Transverse colon (tissue), 4 donors: ENCODE data around the gene RALGAPA1. TPM values are rescaled to one million over a fixed set of nuclear protein-coding genes. Genes with fewer than 3 reads are reported as not detected.

Experiments
- DNase-seq: peaks from one replicate; pipeline ENCODE4 v3.0.0-alpha.2; 2019
- H3K27ac ChIP-seq, 4 donors: fragments of 200-600 bp; sonication (generic); 2 replicates each; pipeline ENCODE4 v1.5.1; 2016 to 2018; ENCODE audit warnings: inconsistent platforms in 4 of 4
- H3K27me3 ChIP-seq: fragments of 200-600 bp; sonication (generic); 2 replicates; pipeline ENCODE4 v1.5.1; 2017; ENCODE audit warnings: inconsistent platforms
- H3K36me3 ChIP-seq, 4 donors: fragments of 200-600 bp; sonication (generic); 2 replicates each; pipeline ENCODE4 v1.5.1; 2017 to 2019; ENCODE audit warnings: inconsistent platforms in 4 of 4
- H3K4me1 ChIP-seq, 4 donors: fragments of 200-600 bp; sonication (generic); 2 replicates each; pipeline ENCODE4 v1.5.1; 2017 to 2020; ENCODE audit warnings: inconsistent platforms in 4 of 4
- H3K4me3 ChIP-seq, 4 donors: fragments of 200-600 bp; sonication (generic); 1 replicate in 1 of 4; 2 replicates in 3 of 4; pipeline versions ENCODE4 v1.5.1 to v1.6.1; 2017 to 2019; ENCODE audit warnings: inconsistent platforms in 4 of 4
- H3K9me3 ChIP-seq, 2 donors: fragments of 200-600 bp; sonication (generic); 2 replicates each; pipeline ENCODE4 v1.5.1; 2017 to 2019; ENCODE audit warnings: inconsistent platforms in 2 of 2
- EP300 ChIP-seq: sonication (generic); formaldehyde crosslinking; IDR thresholded peaks from one replicate; pipeline ENCODE4 v1.6.1; 2017; ENCODE audit warnings: antibody characterized with exemption, low read depth
- POLR2A ChIP-seq: fragments of 450-650 bp; IDR thresholded peaks from one replicate; pipeline ENCODE4 v1.6.1; 2016; ENCODE audit warnings: antibody characterized with exemption, mild to moderate bottlenecking, moderate library complexity
- POLR2AphosphoS5 ChIP-seq, 3 donors: sonication (generic); formaldehyde crosslinking; IDR thresholded peaks; one replicate each; pipeline ENCODE4 v1.6.1; 2016; ENCODE audit warnings: antibody characterized with exemption in 3 of 3
- WGBS, 2 donors: methylation state at CpG; one replicate each; pipeline ENCODE4 v1.1.5; 2018; ENCODE audit warnings: low coverage in 1 of 2; 5-methylcytosine and 5-hydroxymethylcytosine counted together
- in situ Hi-C, 4 donors: fragments of 200-750 bp; cut with MboI; loops; one replicate each; pipeline versions ENCODE4 v1.15.0 to v1.15.1; 2017; ENCODE audit warnings: low sequenced_read_pairs in 3 of 4, low pct_ligation_motif_present in 1 of 4, low pct_unique_long_range_greater_than_20kb in 1 of 4
- intact Hi-C: fragments of 100-400 bp; cut with DNase I; formaldehyde crosslinking; loops from one replicate; pipeline ENCODE4 v1.15.1; 2023; ENCODE audit warnings: low total_unique reads
- total RNA-seq, 4 donors: library from RNA; depleted of rRNA; stranded (reverse); fragments of >200 nt; gene quantifications; one replicate each; pipeline ENCODE4 v1.1.0, GENCODE V29; 2016
- TF ChIP-seq, protein P1 (sequence below), 5 experiments: fragments of 200-600 bp in 3 of 5; fragments of 450-650 bp in 2 of 5; sonication (generic) in 3 of 5; IDR thresholded peaks; 1 replicate in 2 of 5; 2 replicates in 3 of 5; pipeline ENCODE4 v1.5.1; 2016 to 2017; ENCODE audit warnings: antibody characterized with exemption in 5 of 5, inconsistent platforms in 3 of 5, mild to moderate bottlenecking in 2 of 5, moderate library complexity in 1 of 5

RALGAPA1 gene
- total RNA-seq, 4 donors from 2014 or later, result 84.7 to 122 (median 119) TPM

DNA sequence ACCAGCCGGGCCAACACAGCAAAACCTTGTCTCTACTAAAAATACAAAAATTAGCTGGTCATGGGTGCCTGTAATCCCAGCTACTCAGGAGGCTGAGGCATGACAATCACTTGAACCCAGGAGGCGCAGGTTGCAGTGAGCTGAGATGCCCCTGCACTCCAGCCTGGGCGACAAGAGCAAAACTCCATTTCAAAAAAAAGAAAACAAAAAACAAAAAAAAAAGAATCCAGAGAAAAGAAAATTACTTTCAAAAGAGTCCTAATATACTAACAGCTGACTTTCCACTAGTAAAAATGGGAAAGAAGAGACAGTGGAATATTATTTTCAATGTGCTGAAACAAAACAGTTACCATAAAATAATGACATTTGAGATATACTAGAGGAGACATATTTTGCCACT lies 283.4 kb downstream of the RALGAPA1 start:
- 92 to 95% methylated on average over 2 to 3 of the region's 3 CpGs for WGBS, 2 donors

DNA sequence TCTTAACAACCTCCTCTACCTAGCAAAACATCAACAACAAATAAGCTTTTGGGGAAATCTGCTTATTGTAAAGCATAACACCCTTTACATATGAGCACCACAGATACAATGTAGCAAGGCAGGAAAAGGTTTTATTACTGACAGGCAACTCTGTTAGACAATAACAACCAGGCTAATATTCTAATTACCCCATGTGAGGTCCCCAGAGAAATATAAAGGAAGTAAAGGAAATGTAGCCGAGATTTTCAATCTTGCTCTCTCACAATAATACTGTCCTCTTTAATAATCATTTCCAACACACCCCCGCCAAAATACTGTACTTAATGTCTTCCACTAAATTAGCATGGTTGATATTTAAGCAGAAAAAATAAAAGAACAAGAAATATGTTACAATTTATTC lies 289.1 kb downstream of the RALGAPA1 start:
- H3K27ac ChIP-seq, result no peak overlapping the region
- no peaks in the 10 kb centered on the region for H3K9me3 ChIP-seq
- TF ChIP-seq EP300 (no peak), POLR2A (no peak)
- in situ Hi-C loops (no loop called here), intact Hi-C loops (no loop called here)
- peaks cover 9% of the 10 kb centered on the region for H3K27me3 ChIP-seq
- DNase-seq, result no peak
- no peaks in the 10 kb centered on the region for H3K4me1 ChIP-seq
- WGBS, 2 donors, result 65 to 71% methylated on average over 2 of the region's 2 CpGs
- H3K36me3 ChIP-seq, result no peaks in the 10 kb centered on the region
- H3K4me3 ChIP-seq, result no peak overlapping the region

More for the DNA sequence above, 283.4 kb downstream of the RALGAPA1 start:
- H3K4me3 ChIP-seq, result no peak overlapping the region
- intact Hi-C loops (no loop called here), in situ Hi-C loops (no loop called here)
- no peak for DNase-seq
- H3K27me3 ChIP-seq, result peaks cover 55% of the 10 kb centered on the region
- no peaks in the 10 kb centered on the region for H3K4me1 ChIP-seq
- H3K27ac ChIP-seq, result no peak overlapping the region
- H3K9me3 ChIP-seq, result no peaks in the 10 kb centered on the region
- no peaks in the 10 kb centered on the region for H3K36me3 ChIP-seq
- TF ChIP-seq EP300 (no peak), POLR2A (no peak), POLR2AphosphoS5 (IDR thresholded peaks at IDR 0.05) (no peak)
- TF ChIP-seq, protein P1, sequence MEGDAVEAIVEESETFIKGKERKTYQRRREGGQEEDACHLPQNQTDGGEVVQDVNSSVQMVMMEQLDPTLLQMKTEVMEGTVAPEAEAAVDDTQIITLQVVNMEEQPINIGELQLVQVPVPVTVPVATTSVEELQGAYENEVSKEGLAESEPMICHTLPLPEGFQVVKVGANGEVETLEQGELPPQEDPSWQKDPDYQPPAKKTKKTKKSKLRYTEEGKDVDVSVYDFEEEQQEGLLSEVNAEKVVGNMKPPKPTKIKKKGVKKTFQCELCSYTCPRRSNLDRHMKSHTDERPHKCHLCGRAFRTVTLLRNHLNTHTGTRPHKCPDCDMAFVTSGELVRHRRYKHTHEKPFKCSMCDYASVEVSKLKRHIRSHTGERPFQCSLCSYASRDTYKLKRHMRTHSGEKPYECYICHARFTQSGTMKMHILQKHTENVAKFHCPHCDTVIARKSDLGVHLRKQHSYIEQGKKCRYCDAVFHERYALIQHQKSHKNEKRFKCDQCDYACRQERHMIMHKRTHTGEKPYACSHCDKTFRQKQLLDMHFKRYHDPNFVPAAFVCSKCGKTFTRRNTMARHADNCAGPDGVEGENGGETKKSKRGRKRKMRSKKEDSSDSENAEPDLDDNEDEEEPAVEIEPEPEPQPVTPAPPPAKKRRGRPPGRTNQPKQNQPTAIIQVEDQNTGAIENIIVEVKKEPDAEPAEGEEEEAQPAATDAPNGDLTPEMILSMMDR (IDR thresholded peaks at IDR 0.05), result no peak

DNA sequence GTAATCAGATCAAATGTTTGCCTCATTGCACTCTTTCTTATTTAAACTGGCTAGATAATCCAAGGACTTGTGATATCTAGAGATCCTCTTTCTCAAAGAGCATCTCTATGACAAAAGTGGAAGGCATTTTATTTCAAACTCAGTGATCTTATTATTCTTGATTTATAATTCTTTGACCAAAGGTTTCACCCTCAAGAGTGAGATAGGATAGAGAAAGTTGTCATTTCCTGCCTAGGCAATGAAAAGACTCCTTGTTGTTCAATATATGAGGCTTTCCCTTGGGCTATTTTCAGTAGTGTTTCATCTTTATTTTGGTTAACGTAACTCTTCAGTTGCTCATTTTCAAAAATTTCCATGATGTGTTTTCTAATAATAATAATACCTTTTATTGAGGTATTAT lies 293.2 kb downstream of the RALGAPA1 start:
- intact Hi-C loops, result no loop called here
- Histone ChIP-seq H3K9me3 (no peaks in the 10 kb centered on the region), H3K27ac (no peak overlapping the region), H3K4me3 (no peak overlapping the region), H3K4me1 (no peaks in the 10 kb centered on the region), H3K27me3 (no peaks in the 10 kb centered on the region), H3K36me3 (no peaks in the 10 kb centered on the region)
- in situ Hi-C loops, result no loop called here
- no peak for DNase-seq
- 81 to 90% methylated on average over 1 of the region's 1 CpG for WGBS, 2 donors
- TF ChIP-seq EP300 (no peak), POLR2AphosphoS5 (IDR thresholded peaks at IDR 0.05) (no peak), POLR2A (no peak)
- TF ChIP-seq, protein P1 (IDR thresholded peaks at IDR 0.05), result no peak

DNA sequence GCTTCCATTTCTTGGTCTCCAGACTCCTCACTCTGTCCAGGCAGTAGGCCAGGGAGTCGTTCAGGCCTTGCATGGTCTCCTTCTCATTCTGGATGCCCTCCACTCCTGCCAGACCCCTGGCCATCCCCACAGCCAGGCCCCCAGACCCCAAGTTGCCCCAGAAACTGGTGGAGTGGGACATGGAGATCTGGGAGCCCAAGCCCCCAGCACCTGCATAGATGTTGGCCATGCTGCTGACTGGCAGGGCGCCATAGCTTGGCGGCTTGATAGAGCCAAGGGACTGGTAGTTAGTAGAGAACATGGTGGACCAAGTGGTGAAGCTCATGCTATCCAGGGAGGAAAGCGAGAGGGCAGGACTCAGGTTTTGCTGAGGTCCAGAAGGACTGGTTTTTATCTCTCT lies 296.3 kb downstream of the RALGAPA1 start:
- Histone ChIP-seq H3K27me3 (no peaks in the 10 kb centered on the region), H3K27ac (no peak overlapping the region), H3K4me1 (no peaks in the 10 kb centered on the region), H3K36me3 (no peaks in the 10 kb centered on the region), H3K9me3 (no peaks in the 10 kb centered on the region), H3K4me3 (no peak overlapping the region)
- WGBS, 2 donors, result 88% methylated on average over 4 of the region's 4 CpGs; no CpG with 5 or more reads in 1 of the 2 donors
- TF ChIP-seq EP300, result no peak
- TF ChIP-seq, protein P1 (IDR thresholded peaks at IDR 0.05), result no peak
- intact Hi-C loops (no loop called here), in situ Hi-C loops (no loop called here)
- no peak for DNase-seq

DNA sequence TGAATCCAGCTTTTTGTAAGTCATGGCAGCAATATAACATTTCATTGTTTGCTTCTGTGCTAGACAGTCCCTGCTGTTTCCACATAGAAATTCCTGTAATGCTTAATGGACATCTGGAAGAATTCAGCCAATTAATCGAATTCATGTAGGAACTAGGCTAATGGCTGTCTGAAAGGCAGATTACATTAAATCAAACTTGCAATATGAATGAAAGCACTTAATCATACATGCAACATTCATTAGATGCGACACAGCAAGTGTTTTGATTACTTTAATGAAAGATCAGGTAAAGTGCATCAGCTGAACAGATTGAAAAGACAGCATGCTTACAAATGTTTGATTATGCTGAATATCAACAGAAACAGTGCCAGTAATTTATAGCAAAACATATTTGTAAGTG lies 299.2 kb downstream of the RALGAPA1 start:
- no peaks in the 10 kb centered on the region for H3K36me3 ChIP-seq
- no peaks in the 10 kb centered on the region for H3K27me3 ChIP-seq
- 66 to 76% methylated on average over 2 of the region's 2 CpGs for WGBS, 2 donors
- no peaks in the 10 kb centered on the region for H3K9me3 ChIP-seq
- no peaks in the 10 kb centered on the region for H3K4me1 ChIP-seq
- in situ Hi-C loops, result no loop called here
- TF ChIP-seq POLR2A, result no peak
- no peak for TF ChIP-seq EP300
- TF ChIP-seq, protein P1 (IDR thresholded peaks at IDR 0.05), result no peak
- no peak for TF ChIP-seq POLR2AphosphoS5 (IDR thresholded peaks at IDR 0.05)
- no peak overlapping the region for H3K4me3 ChIP-seq
- no peak overlapping the region for H3K27ac ChIP-seq
- intact Hi-C loops, result no loop called here
- DNase-seq, result no peak
